ENCODE data around the gene AGPAT4. TPM values are rescaled to one million over a fixed set of nuclear protein-coding genes. Genes with fewer than 3 reads are reported as not detected.
A peak's percentile ranks its signal among the peaks of the same experiment; 100 is the strongest.

The AGPAT4 gene
- total RNA-seq, 1 donor from 2014 or later: 11.4 TPM

GRCh38 chr6:161254464-161255253 lies 19.2 kb downstream of the AGPAT4 start:
- peak; percentile 52 for DNase-seq

DNA sequence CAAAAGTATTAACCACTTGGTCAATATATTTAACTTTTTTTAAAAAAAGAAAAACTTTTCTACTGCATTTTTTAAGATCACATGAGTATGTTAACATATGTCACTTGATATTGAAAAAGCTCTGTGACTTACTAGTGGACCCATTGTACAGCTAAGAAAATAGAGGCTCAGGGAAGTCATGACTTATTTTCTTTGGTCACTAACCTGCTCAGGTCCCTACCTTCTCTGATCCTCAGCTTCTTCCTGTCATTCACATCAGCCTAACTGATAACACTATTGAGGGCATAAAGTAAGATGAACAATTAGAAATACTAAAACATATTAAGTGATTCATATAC lies 19.8 kb downstream of the AGPAT4 start:
- no peak for DNase-seq

- no peak for DNase-seq
Measured at GRCh38 chr6:161251345-161251744, 22.5 kb downstream of the AGPAT4 start.

DNA sequence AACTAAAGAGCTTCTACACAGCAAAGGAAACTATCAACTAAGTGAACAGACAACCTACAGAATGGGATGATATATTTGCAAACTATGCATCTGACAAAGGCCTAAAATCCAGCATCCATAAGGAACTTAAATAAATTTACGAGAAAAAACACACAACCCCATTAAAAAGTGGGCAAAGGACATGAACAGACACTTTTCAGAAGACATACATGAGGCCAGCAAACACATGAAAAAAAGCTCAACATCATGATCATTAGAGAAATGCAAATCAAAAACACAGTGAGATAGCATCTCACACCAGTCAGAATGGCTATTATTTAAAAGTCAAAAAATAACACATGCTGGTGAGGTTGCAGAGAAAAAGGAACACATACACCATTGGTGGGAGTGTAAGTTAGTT lies 24.5 kb downstream of the AGPAT4 start:
- DNase-seq: no peak

- no peak for DNase-seq
Measured at GRCh38 chr6:161246725-161247124, 27.1 kb downstream of the AGPAT4 start.

- DNase-seq: no peak
Measured at GRCh38 chr6:161245363-161245762, 28.5 kb downstream of the AGPAT4 start.

DNA sequence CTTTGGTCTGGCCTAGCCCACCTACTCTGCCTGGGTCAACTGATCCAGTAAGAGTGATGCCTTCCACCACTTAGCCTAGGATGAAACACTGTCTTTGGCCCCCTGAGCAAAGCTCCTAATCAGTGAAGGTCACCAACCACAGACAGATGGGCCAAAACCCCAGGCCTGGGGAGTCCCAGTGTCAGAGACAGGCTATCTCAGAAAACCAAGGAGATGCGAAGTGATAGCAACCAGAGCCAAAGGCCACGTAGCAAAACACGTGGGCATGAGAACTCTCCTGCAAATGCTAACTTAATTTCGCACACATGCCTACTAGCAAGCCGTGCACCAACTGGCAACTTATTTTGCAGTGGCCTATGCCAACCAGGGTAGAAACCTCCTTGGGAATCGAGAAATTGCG lies 29.1 kb downstream of the AGPAT4 start:
- no peak for DNase-seq

- peak; percentile 34 for DNase-seq
Measured at GRCh38 chr6:161242779-161243693, 30.8 kb downstream of the AGPAT4 start.

DNA sequence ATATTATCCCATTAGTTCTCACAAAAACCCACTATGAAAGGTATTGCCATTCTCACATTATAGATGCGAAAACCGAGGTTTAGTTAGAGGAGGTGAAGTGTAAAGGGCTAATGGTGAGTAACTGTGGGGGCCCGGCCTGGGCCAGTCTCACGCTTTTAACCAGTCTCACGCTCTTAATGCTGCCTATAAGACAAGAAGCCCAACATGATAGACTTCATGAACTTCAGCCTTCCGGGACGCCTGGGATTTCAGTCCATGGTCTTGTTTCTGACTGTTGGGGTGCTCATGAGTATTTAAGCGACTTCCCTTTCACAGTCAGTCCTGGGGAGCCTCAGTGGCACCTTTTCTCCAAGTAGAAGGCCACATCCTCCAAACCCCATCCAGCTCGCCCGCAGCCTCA lies 31.7 kb downstream of the AGPAT4 start:
- DNase-seq: no peak

- DNase-seq: no peak
Measured at GRCh38 chr6:161239001-161239400, 34.9 kb downstream of the AGPAT4 start.

DNA sequence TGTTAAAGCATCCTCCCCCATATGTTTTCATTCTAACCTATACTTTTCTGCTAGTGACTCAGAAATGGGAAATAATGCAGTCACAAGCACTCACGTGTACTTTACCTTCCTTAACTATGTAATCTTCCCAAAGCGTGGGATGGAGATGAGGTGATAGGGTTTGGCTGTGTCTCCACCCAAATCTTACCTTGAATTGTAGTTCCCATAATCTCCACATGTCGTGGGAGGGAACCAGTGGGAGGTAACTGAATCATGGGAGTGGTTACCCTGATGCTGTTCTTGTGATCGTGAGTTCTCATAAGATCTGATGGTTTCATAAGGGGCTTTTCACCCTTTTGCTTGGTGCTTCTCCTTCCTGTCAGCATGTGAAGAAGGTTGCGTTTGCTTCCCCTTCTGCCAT lies 35.4 kb downstream of the AGPAT4 start:
- no peak for DNase-seq

DNA sequence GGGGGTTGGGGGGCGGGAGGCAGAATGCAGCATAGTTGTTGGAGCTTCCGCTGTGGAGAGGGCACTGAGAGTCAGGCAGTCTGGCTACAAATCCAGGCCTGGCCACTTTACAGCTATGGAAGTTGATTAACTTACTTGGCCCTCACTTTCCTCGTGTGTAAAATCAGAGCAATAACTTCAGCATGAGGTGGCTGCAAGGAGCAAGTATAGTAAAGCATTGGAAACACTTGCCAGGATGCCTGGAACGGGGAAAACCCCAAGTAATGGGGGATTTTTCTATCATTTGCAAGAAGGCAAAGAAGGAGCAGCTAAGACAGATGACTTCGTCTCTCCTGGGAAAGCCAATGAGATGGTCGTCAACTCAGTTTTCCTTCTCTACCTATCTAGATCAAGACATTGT lies 35.8 kb downstream of the AGPAT4 start:
- no peak for DNase-seq

DNA sequence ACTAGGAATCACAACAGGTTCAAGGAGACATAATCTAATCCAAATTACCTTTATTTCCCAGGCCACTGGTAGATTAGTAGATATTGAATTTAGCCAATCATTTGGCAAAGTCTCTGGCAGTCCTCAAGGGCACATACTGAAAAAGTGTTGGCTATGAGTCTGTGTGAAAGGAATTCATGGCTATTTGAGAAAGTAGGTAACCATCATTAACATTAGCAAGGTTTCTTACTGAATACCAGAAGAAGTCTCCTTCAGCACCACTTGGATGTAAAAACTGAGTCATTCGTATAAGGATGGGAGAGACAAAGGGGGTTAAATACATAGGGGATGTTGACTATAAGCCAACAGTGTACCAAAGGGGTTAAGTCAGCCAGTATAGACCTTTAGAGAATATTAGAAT lies 36.7 kb downstream of the AGPAT4 start:
- DNase-seq: no peak

DNA sequence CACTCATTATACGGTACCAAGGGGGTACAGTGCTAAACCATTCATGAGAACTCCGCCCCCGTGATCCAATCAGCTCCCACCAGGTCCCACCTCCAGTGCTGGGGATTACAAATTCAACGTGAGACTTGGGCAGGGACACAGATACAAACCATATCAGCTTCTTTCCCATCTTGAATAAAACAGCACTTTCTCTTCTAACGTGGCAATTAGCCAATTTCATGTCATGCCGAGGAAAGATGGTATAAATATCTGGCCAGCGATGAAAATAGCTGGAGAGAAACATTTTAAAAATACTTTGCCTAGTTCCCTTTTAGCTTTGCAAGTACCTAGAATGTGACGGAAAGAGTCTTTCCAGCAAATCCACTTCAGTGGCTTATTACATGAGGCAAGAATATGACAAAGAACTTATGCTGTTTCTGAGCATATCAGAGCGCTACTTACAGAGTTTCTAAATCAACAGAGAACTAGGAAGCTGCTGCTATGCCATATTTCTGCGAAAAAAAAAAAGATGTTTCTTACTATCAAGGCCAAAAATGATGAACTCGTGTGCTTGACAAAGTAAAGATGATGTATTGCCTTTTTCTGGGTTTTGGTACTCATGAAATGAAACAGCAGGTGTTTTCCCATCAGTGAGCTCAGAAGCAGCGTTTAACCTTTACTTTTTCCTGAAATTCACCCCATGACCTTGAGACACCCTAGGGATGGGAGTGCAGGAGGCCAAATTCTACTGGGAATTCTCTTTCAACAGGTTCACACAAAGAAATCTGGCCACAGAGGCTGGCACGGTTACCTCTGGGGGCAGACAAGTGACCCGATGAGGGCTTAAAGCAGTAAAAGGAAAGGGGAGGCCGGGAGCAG lies 37.9 kb downstream of the AGPAT4 start:
- peak; percentile 22 for DNase-seq

- peak; percentile 70 for DNase-seq
Measured at GRCh38 chr6:161233986-161234661, 39.7 kb downstream of the AGPAT4 start.

GRCh38 chr6:161232467-161232866 lies 41.4 kb downstream of the AGPAT4 start:
- DNase-seq: no peak

DNA sequence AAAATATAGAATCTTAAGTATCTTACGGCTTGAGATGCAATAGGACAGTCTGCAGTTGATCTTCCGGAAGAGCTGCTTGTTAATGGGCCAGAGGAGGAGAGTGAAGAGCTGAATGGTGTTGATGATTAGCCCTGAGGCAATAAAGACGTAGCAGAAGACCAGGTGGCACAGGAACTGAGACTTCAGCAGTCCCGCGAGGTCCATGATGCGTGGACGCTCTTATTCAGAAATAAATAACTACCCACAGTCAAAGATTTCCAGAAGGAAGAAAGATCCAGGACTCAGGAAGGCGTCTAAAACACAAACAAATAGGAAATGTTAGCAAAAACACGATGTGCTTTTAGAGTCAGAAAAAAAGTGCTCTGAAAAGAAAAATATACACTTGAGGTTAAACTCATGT lies 41.9 kb downstream of the AGPAT4 start:
- DNase-seq: no peak

- DNase-seq: no peak
Measured at GRCh38 chr6:161230339-161230738, 43.5 kb downstream of the AGPAT4 start.

DNA sequence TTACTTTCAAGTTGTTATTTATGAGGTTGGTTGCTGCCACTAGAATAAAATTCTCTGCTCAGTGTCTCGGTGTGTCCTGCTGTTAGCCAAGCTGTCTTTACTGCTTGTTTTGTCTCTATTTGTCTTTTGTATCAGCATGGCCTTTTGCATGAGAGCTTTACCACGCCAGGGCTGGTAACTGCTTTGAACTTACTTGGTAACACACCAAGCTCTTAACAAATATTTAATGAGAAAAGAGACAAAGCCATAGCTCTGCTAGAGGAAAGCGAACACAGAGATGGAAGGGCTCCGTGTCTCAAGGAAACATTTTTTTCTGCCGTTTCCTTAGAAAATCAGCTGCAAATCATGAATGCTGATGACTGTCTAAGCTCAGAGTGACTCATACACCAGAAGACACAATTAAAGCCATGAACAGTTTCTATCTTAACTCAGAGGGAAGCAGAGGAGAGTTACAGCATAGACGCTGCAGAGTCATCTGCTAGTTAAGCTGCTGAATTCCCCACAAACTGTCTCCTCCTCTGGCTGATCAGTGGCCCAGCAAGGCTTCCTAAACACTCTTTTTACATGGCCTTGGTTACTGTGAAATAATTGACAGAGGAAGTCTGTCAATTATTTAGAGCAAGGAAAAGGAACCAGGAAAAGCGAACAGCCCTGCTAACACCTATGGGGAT lies 44.8 kb downstream of the AGPAT4 start:
- DNase-seq: peak; percentile 39

- no peak for DNase-seq
Measured at GRCh38 chr6:161228096-161228495, 45.8 kb downstream of the AGPAT4 start.
